ENCODE measurements around the gene ZHX3. TPM values are rescaled to one million over a fixed set of nuclear protein-coding genes. Genes with fewer than 3 reads are reported as not detected.

ZHX3 gene
- total RNA-seq, 6 experiments from 2014 or later, result 64.1 to 80.1 (median 72.0) TPM

DNA sequence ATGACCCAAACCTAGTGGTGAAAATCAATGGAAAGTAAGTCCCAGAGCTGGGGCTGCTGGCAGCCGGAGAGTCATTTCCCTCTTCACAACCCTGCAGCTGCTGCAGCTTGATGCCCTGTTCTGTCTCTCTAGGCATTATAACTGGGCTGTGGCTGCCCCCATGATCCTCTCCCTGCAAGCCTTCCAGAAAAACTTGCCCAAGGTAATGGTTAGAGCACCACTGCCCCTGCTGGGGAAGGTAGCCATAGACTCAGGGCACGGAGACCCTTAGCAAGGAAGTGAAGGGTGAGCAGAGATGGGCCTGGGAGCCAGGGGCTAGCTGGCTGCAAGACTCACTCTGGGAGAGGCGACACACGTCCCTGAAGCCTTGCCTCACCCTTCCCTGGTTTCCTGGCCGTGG lies 35.1 kb upstream of the ZHX3 start:
- DNase-seq, result no peak
- Mint-ChIP-seq H3K27me3 (ENCODE audit: insufficient read depth) (no peaks in the 10 kb centered on the region; the same call in 1 of the 2 replicates), H3K9me3 (no peaks in the 10 kb centered on the region), H3K36me3 (ENCODE audit: low read depth) (peaks cover 10% of the 10 kb centered on the region), H3K4me3 (no peak overlapping the region), H3K4me1 (ENCODE audit: low read depth) (peaks cover 5% of the 10 kb centered on the region; the same call in 1 of the 2 replicates), H3K27ac (no peak overlapping the region)
- TF ChIP-seq, protein P1, sequence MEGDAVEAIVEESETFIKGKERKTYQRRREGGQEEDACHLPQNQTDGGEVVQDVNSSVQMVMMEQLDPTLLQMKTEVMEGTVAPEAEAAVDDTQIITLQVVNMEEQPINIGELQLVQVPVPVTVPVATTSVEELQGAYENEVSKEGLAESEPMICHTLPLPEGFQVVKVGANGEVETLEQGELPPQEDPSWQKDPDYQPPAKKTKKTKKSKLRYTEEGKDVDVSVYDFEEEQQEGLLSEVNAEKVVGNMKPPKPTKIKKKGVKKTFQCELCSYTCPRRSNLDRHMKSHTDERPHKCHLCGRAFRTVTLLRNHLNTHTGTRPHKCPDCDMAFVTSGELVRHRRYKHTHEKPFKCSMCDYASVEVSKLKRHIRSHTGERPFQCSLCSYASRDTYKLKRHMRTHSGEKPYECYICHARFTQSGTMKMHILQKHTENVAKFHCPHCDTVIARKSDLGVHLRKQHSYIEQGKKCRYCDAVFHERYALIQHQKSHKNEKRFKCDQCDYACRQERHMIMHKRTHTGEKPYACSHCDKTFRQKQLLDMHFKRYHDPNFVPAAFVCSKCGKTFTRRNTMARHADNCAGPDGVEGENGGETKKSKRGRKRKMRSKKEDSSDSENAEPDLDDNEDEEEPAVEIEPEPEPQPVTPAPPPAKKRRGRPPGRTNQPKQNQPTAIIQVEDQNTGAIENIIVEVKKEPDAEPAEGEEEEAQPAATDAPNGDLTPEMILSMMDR (IDR thresholded peaks at IDR 0.05), result no peak

DNA sequence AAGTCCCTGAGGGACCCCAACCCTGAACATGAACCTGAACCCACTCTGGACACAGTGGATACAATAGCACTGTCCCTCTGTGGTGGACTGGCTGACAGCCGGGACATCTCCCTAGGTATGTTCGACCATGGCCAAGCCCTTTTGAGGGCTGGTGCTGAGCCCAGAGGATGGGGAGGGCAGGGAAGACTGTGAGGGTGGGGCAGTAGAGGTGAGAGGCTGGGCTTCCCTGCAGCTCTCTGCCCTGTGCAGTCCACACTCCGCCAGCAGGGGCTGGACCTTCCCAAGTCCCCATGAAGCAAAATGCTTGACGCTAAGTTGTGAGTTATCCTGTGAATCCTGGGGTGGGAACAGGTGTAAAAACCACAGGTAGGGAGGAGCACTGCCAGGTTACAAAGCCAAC lies 34.6 kb upstream of the ZHX3 start:
- Mint-ChIP-seq H3K9me3 (no peaks in the 10 kb centered on the region), H3K4me3 (no peak overlapping the region), H3K36me3 (ENCODE audit: low read depth) (peaks cover 10% of the 10 kb centered on the region), H3K4me1 (ENCODE audit: low read depth) (peaks cover 6% of the 10 kb centered on the region; the same call in 1 of the 2 replicates), H3K27me3 (ENCODE audit: insufficient read depth) (no peaks in the 10 kb centered on the region; the same call in 1 of the 2 replicates), H3K27ac (no peak overlapping the region)
- DNase-seq, result no peak
- TF ChIP-seq, protein P1 (IDR thresholded peaks at IDR 0.05), result peak; percentile 35

DNA sequence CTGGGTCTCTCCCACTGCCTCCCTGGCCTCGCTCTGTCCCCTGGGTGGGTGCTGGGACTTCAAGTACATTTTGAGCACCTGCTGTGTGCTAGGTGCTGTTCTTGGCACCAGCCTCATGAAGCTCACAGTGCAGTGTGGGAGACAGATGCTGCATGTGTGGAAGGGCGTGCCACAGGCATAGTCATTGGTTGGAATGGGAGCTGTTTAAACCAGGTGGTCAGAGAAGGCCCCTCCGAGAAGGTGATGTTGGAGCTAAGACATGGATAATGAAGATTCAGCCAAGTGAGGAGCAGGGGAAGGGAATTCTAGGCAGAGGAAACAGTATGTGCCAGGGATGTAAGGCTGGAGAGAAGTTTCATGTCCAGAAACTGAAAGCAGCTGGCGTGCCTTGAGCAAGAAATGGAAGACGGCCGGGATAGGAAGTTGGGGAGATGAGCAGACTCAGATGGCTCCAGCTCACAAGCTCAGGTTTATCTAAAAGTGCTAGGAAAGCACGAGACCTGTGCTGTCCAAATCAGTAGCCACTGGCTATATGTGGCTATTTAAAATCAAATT lies 33.0 kb upstream of the ZHX3 start:
- H3K9me3 Mint-ChIP-seq, result no peaks in the 10 kb centered on the region
- peaks cover 10% of the 10 kb centered on the region for H3K36me3 Mint-ChIP-seq (ENCODE audit: low read depth)

DNA sequence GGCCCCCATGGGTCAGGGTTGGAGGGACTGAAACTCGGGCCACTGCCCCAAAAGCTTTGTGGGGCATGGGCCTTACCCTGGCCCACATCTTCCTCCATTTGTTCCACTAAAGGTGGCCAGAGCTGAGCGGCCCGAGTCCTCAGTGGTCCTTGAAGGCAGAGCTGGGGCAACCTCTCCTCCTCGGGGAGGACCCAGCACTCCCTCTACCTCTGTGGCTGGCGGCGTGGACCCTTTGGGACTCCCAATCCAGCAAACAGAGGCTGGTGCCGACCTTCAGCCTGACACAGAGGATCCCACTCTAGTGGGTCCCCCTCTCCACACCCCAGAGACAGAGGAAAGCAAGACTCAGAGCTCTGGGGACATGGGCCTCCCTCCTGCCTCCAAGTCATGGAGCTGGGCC lies 32.4 kb upstream of the ZHX3 start:
- DNase-seq, result no peak
- Mint-ChIP-seq H3K4me3 (no peak overlapping the region), H3K27me3 (ENCODE audit: insufficient read depth) (no peaks in the 10 kb centered on the region; the same call in 1 of the 2 replicates), H3K9me3 (no peaks in the 10 kb centered on the region), H3K4me1 (ENCODE audit: low read depth) (peaks cover 6% of the 10 kb centered on the region; the same call in 1 of the 2 replicates), H3K36me3 (ENCODE audit: low read depth) (peaks cover 10% of the 10 kb centered on the region), H3K27ac (no peak overlapping the region)
- TF ChIP-seq, protein P1 (IDR thresholded peaks at IDR 0.05), result no peak

More for the DNA sequence above, 33.0 kb upstream of the ZHX3 start:
- H3K27me3 Mint-ChIP-seq (ENCODE audit: insufficient read depth), result no peaks in the 10 kb centered on the region; the same call in 1 of the 2 replicates
- H3K4me1 Mint-ChIP-seq (ENCODE audit: low read depth), result peaks cover 6% of the 10 kb centered on the region; the same call in 1 of the 2 replicates
- no peak overlapping the region for H3K4me3 Mint-ChIP-seq
- TF ChIP-seq, protein P1 (IDR thresholded peaks at IDR 0.05), result no peak
- no peak overlapping the region for H3K27ac Mint-ChIP-seq
- no peak for DNase-seq

DNA sequence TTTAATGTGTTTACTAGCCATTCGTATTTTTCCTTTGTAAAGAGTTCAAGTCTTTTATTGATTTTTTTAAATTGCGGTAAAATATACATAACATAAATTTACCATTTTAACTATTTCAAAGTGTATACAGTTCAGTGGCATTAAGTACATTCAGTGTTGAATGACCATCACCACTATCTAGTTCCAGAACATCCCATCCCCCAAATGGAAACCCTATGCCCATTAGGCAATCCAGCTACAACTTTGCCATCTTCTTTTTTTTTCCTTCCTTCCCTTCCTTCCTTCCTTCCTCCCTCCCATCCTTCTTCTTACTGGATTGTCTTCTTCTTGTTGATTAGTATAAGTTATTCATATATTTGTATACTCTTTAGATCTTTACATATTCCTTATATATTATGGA lies 31.7 kb upstream of the ZHX3 start:
- Mint-ChIP-seq H3K9me3 (no peaks in the 10 kb centered on the region), H3K36me3 (ENCODE audit: low read depth) (peaks cover 10% of the 10 kb centered on the region), H3K4me3 (no peak overlapping the region), H3K4me1 (ENCODE audit: low read depth) (peaks cover 6% of the 10 kb centered on the region; the same call in 1 of the 2 replicates), H3K27ac (no peak overlapping the region), H3K27me3 (ENCODE audit: insufficient read depth) (no peaks in the 10 kb centered on the region; the same call in 1 of the 2 replicates)
- TF ChIP-seq, protein P1 (IDR thresholded peaks at IDR 0.05), result no peak
- no peak for DNase-seq

Data from HFFc6 (cell line).